SHP77 treated with DMSO at 0.1 percent for 48 hours (cell line): ENCODE measurements around the gene DACH1.
"Not testable (repeated sequence)": the region's sequence is repeated elsewhere in the genome, so short reads cannot be mapped to it uniquely, and the experiment has no call there.

ENCODE experiments used
- DNase-seq: peaks from one replicate; lab custom pipeline; 2025; lab: John Stamatoyannopoulos, UW

Gene DACH1

DNA sequence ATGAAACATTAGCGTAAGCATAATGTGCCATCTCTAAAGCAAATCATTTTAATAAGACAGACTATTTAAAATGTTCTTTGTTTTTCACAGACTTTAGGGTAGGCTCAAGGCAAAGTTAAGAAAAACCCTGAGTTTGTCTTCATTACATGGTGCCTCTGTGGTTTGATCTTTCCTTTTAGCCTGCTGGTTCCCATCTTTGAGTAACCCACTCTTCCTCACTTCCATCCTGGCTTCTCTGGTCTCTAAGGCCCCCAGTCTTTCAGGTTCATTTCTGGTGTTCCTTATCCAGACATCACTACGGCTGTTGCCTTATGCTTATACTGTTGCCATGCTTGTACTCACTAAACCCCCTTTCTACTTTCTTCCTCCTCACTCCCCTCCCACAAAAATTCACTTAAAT, 38.4 kb downstream of the DACH1 start:
- no peak for DNase-seq

DNA sequence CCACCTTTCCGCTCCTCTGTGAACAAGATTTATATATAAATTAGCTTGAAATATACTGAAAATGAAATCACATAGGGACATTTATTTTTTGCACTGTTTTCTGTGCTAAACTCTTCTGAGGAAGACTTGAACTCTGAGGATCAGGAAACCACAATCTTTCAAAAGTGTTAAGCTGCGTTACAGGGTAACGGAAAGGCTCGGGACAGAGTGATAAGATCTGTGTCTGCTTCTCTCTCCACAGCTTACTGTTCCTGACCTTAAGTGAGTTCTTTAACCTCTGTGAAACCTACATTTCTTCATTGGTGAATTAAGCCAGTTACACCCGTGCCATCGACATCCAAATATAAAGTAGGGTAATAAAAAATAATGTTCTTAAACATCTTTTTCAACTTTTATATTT, 38.9 kb downstream of the DACH1 start:
- DNase-seq = no peak

DNA sequence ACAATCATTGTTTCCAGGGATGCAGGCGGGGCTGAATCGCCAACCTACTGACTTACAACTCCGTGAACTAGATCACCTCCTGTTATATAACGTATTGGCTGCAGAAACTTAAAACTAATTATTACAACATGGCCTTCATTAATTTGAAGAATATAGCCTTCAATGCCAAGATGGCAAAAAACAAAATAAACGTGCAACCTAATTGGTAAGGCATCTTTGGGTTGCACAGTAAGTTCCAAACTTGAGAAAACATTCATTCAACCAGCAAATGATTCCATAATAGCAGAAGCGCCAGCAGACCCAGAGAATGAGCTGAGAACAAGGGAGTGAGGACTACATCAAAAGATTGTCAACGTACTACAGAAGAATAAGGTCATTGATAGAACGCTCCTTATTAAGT, 39.8 kb downstream of the DACH1 start:
- no peak for DNase-seq

DNA sequence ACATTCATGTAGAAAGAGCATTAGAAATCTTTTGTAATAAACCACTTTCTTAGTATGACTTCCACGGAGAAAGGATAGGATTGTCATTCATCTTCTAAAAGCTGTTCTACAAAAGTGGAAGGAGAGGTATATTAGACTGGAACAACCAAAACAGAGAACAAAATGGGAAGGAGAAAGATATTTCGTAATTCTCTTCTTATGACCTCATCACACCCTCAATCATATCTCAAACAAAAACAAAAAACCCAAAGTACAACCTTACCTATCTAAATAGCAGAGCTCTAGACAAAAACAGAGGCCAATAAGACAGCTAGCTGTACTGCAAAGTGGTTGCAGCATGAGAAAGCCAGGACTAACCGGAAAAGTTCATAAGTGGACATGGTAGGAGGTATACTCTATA, 46.3 kb downstream of the DACH1 start:
- no peak for DNase-seq

DNA sequence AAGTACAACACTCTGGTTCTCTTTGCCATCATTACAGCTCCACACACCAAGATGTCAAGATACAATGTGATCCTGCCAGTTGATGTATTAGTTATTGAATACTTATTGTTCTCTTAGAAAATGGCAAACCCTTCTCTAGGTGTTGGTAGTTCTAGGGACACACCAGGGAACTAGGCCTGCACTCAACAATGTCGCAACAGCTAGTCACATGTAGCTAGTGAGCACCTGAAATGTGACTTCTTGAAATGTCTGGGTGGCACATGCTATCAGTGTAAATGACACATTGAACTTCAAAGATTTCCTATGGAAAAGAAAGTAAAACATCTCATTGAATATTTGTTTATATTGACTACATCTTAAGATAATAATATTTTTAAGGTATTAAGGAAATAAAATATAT, 49.7 kb downstream of the DACH1 start:
- DNase-seq = no peak

DNA sequence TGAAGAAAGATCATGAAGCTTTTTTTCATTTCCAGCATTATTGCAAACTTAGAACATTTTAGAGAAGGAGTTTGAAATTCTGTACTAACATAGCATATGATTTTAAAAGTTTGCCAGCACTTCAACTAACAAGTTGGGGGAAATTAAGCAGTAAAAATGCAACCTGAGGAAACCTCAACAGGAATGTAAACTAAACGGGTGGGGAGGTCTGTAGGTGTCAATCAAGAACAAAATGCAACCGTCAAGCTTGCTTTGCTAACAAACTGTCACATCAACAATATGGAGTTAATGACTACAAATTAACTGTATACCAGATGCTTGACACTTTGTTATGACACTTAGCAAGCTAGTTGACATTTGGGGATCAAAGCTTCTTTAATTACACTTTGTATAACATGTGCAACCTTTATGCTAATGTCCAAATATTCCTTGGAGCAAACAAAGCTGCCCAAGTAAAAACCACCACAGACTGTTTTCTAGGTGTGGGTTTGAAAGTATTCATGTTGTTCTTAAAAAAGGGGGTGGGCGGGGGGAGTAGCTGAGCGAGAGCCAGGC, 52.1 kb downstream of the DACH1 start:
- no peak for DNase-seq

DNA sequence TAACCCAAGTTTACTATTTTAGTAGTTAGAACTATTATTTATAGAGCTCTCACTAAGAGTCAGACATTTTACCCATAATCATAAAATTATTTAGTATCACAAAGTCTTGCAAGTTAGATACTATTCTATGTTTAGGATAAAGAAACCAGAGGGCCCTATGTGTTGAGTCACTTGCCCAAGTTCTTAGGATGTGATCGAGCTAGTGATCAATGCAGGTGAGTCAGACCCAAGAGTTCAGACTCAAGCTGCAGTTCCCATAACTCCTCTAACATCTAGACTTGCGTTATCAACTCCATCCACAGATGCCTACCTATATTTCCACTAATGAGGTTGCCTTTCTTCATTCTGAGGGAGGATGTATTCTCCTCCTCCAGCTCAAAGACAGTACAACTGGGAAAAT, 53.8 kb downstream of the DACH1 start:
- DNase-seq = no peak

DNA sequence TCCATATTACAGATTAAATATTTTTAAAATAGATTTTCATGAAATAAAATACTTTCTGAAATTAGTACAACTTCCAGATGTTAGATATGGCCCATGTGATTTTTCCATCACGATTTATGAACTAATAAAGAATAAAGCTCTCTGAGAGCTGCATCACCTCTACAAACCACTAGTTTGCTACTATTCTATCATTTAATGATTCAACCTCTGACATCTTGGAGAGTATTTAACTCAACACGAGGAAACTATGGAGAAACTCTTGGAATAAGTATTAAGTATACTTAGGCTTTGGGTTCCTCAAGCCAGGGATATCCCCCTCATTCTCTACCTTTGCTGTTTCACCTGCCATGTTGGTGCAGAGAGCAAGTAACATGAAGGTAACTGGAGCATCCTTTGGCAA, 55.7 kb downstream of the DACH1 start:
- no peak for DNase-seq

DNA sequence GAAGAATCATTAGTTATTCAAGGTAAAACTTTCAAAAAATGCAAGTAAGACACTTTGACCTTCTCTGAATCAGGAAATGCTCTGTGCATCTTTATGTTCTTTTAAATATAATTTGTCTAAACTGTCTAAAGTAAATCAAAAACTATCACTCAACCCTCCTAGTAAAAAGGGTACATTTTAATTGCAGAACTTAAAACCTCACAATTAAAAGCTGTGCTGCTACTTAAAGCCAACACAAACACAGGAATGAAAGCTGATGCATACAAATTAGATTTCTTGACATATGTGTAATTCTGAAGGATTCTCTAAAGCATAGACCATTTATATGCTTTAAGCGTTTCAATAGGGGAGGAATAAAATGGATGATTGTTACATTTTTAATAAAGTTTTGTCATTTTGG, 58.3 kb downstream of the DACH1 start:
- no peak for DNase-seq

DNA sequence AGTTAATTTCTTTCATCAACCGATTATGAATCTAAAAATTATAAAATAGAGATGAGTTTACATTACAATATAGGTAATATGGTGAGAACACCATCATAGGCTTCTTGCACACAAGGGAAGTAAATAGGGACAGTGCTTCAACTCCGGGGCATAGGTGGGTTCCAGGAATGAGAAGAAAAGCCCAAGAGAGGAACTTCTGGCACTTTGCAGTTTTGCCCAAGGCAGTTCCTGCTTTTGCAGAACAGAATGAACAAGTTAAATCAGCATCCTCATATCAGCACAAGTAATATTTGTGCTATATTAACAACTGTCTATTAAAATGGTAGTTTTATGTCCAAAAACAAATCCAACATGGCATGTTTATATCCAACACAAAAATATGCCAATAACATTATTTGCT, 60.1 kb downstream of the DACH1 start:
- no peak for DNase-seq

DNA sequence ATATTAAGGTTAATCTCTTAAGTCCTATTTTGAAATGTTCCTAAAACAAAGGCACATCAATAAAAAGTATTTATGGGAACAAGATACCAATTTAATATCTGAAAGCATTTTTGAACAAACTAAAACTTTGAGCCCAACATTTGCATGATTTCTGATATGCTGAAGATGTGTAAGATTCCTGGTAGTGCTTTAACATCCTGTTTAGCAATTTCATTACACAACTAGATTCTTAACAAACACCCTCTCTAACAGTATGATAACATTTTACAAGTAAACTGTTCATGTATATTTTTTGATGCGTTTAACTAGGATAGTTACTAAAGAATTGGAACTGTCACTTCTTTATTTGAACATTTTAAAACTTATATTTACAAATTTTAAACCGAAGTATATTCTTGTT, 63.9 kb downstream of the DACH1 start:
- no peak for DNase-seq

DNA sequence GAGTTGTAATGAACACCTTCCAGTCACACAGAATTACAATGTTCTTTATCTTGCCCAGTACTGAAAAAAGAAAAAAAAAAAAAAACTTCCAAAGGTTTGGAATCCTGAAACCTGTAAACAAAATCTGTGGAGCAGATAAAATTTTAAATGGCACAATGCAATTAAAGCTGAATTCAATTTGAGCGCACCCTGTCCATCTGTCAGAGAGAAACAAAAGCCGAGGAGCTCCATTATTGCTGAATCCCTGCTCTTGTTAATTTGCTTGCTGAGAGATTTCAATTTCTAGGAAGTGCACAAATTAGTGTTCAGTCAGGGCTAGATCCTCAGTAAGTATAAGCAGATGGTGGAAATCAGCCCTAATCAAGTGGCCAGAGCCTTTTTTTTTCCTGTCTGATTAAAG, 65.2 kb downstream of the DACH1 start:
- no peak for DNase-seq

DNA sequence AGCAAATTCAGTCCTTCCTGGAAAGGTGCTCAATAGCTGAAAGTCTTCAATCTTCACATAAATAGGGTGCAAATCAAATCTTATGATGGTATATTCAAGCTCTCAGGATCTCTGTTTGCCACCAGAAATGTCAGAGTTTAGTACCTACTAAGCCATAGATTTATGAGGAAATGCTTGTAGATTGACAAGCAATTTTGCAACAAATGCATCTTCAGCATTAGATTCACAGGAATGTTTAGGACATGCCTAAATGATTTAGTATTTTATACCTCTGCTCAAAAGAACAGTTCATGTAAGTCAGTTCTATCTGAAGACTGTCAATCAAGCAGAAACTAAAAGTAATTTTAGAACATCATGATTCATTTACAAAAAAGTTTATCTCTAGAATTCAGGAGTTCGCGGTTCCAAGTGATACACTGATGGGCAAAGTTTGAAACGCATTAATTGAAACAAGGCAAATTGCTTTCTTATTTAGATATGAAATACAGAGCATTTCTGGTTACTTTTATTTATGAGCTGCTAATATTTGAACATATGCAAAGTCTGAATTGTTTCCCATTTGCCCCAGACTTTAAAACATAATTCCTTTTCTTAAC, 65.7 kb downstream of the DACH1 start:
- DNase-seq = no peak

DNA sequence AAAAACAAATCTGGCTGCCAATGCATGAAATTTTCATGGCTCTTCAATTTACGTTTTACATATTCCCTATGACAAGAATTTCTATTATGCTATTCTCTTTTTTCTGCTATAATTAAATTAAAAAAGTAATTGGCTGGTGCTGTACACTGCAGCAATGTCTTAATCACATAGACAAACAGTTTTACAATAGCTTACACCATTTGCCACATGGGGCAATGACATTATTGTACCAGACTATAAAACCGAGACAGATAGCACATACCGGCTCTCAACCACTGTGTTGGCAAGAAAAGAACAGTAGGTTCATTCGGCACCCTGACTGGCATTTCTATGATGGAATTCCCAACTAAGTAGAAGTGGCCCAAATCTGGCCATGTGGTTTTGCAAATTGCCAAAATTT, 67.7 kb downstream of the DACH1 start:
- no peak for DNase-seq

DNA sequence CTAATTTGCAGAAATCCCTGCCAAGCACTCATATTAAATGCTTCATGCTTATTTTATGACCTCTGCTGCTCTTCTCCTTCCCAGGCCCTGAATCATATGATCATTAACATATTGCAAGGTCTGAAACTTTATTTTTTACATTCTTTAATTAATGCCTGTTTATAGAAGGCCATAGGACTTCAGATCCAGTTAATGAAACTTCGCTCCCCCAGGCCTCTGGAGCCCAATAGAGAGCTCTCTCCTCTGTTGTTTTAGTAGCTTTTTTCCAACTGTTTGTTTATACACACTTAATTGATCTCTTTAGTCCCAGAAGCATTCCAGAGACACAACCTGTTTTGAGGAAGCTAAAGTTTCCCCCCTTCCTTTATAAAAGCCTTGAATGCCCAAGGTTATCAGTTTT, 68.3 kb downstream of the DACH1 start:
- no peak for DNase-seq

DNA sequence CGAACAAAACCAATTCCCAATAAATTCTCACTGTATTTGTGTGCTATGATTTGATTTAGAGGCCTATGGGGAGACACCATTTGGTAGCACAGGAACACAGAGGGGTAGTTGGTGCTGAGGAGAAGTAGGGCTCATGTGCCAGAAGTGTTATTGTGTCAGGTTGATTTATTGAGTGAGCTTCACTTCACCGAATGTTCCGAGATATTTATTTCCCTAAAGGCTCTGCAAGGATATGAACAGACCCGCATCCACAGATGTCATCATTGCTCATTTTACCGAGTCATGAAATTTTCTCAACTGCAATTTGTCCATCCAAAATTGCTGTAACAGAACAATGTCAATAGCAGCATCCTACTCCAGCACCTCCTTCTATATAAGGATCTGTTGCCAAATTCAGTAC, 69.5 kb downstream of the DACH1 start:
- no peak for DNase-seq

DNA sequence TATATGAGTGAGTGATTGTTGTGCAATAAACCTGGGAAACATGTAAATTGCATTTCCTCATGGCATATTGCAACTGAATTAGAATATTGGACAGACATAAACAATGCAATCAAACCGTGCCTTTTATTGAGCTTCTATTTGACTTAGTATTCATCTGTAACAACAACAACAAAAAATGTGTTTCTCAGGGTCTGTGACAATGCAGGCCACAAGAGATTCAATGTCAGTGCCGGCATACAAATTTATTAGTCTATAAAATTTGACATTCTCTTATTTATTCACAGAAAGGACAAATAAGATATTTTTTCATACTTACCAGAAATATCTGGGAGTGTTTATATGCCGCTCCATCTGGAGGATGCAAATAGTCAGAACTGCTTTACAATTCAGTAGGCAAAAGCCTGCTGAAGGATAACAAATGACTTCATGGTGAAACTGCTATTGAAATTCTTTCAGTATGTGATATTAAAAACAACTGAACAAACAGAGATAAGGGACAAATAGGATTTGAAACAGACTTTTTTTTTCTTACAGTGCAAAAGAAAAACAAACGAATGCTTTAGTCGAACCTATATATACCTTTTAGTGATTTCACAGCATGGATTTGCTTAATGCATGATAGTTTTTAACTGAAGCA, 77.2 kb downstream of the DACH1 start:
- no peak for DNase-seq

DNA sequence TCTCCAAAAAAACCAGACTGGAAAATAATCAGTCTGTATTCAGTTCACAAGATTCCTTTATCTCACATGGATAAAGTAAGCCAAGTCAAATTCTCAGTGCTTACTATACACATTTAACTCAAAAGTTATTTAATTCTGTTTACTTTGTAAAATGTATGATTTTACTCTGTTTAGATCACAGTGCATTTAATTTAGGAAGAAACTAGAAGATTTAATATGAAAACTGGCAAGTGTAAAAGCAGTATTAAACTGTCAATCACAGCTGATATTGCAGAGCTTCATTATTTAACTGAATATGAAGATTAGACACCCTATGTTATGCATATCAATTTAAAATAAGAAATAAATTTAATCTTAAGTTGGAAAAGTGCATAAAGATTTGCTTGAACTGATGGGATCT, 78.0 kb downstream of the DACH1 start:
- DNase-seq = no peak

DNA sequence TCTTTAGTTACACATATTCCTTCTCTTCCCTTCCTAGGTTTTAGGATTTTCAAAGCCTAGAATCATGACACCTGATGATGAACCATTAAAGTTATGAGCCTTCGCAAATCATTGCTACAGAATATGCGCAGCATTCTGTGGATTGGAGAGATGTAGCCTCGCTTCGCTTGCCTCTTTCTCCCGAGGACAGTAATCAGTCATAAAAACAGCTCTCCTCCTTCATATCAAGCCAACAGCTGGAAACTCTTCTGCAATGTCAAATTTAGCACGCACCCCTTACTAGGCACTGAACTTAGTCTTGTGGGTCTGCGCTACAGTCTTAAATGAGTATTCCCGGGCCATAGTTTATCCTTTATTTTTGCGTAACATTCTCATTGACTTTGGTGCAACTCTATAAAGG, 79.6 kb downstream of the DACH1 start:
- DNase-seq = no peak

DNA sequence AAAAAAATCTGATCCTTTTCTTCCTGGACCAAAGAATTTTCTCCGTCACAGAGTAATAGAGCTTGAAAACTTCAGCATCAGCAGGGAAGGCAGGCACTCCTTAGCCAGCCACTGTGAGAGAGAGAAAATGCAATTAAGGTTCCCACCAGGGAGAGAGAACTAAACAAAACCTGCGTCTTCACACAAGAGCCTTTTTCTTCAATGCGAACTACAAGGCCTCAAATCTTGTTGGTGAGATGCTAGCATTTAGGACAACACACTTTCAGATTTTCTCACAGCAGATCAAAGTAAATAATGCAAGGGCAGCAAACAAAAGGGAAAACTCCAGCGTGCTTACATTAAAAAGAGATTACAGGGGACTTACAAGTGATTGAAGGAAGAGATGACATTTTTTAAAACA, 80.1 kb downstream of the DACH1 start:
- DNase-seq = no peak

DNA sequence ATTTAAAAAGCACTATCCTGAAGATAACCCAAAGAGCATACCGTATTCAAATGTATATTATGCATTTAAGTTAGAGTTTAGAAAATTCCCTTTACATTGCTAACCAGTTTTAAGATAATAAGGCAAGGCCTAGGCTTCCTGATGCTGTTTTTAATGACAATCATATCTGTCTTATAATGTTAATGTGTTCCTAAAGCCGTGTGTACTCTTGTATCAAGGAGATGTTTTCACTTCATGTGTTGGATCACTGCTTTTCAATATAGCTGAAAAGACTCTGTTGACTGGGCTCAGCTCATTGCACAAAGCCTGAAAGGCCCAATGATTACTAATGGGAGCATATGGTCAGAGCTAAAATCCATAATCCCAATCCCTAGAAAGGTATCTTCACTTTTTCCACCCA, 81.6 kb downstream of the DACH1 start:
- no peak for DNase-seq

DNA sequence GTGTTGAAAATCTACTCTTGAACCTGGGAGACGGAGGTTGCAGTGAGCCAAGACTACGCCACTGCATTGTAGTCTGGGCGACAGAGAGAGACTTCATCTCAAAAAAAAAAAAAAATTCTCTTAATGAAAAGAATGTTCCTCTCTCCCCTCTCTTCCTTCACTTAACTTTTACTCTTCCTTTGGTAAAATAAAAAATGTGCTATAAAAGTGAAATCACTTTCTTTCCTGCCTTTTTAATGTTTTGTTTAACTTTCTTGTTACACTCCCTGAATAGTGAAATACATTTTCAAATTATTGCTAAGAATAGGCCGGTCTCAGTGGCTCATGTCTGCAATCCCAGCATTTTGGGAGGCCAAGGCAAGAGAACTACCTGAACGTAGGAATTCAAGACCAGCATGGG, 86.5 kb downstream of the DACH1 start:
- no peak for DNase-seq

DNA sequence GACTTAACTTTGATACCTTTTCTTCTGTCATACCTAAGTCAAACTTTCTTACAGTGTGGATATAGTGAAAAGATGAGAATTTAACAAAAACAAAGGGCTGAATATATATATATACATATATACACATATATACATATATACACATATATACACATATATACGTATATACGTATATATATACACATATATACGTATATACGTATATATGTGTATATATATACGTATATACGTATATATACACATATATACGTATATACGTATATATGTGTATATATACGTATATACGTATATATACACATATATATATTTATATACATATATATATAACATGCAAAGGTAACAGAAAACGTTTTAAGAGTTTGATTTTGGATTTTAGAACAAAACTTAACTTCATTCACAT, 88.0 kb downstream of the DACH1 start:
- not testable (repeated sequence) for DNase-seq

DNA sequence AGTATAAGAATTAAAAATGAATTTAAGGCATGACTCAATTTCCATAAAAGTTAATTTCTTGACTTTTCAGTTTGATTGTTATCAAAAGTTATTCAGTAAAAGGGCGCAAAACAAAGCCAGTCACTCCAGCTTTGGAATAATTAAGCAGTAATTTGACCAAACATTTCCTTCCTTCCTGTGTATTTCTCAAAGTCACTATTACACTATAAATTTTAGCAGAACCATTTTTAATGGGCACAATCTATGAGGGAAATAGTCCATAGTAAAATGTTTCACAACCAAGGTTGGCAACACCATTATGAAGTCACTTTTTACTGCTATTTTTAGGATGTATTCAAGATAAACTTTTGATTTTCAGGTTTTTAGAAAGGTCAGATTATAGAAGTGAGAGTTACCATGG, 91.0 kb downstream of the DACH1 start:
- no peak for DNase-seq
